NCI-H2081 treated with DMSO at 0.1 percent for 48 hours (cell line): ENCODE results near the gene KATNAL2.

Experiments
- DNase-seq: peaks from one replicate; lab custom pipeline; 2025; lab: John Stamatoyannopoulos, UW

Gene KATNAL2

DNA sequence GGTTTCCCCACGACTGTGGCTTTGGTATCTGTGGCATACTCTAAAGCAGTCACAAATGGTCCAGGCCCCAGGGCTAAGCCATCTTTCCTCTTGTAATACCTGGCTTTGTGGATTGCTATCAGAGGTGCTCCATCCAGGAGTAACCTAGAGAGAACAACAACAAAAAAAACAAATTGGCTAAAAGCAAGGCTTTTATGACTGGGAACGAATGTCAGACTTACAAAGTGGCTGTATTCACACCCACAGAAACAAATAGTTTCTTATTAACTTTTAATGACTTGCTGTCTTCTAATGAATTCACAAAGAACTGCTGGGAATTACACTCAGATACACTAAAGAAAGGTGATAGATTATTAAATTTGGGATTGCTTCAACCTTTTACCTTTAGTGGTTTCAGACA is 197.8 kb downstream of the KATNAL2 start:
- DNase-seq = no peak

GRCh38 chr18:47118981-47119380 is 201.6 kb downstream of the KATNAL2 start:
- no peak for DNase-seq

DNA sequence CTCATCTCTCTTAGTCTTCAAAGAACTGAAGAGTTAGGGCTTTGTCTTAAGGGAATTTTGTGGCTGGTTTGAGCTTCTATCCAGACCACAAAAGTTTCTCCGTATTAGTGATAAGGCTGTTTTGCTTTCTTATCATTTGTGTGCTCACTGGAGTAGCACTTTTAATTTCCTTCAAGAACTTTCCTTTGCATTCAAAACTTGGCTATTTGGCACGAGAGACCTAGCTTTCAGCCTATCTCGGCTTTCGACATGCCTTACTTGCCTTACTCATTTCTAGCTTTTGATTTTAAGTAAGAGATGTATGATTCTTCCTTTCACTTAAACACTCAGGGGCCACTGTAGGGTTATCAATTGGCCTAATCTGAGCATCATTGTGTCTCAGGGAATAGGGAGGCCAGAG is 203.0 kb downstream of the KATNAL2 start:
- DNase-seq = no peak

- DNase-seq = no peak
Observed at GRCh38 chr18:47121146-47121545, 203.7 kb downstream of the KATNAL2 start.

- DNase-seq = no peak
Observed at GRCh38 chr18:47141289-47141688, 223.9 kb downstream of the KATNAL2 start.

DNA sequence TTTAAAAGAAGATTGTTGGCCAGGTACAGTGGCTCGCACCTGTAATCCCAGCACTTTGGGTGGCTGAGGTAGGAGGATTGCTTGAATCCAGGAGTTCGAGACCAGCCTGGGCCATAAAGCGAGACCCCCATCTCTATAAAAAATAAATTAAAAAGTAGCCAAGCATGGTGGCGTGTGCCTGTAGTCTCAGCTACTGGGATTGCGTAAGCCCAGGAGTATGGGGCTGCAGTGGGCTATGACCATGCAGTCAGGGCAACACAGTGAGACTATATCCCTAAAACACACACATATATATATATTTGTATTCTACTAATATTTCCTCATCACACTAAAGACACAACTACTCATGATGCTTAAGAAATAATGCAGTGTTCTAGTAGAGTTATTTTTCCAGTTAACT is 225.8 kb downstream of the KATNAL2 start:
- DNase-seq = no peak

- DNase-seq = no peak
Observed at GRCh38 chr18:47143899-47144485, 226.6 kb downstream of the KATNAL2 start.

- no peak for DNase-seq
Observed at GRCh38 chr18:47146206-47146605, 228.8 kb downstream of the KATNAL2 start.

DNA sequence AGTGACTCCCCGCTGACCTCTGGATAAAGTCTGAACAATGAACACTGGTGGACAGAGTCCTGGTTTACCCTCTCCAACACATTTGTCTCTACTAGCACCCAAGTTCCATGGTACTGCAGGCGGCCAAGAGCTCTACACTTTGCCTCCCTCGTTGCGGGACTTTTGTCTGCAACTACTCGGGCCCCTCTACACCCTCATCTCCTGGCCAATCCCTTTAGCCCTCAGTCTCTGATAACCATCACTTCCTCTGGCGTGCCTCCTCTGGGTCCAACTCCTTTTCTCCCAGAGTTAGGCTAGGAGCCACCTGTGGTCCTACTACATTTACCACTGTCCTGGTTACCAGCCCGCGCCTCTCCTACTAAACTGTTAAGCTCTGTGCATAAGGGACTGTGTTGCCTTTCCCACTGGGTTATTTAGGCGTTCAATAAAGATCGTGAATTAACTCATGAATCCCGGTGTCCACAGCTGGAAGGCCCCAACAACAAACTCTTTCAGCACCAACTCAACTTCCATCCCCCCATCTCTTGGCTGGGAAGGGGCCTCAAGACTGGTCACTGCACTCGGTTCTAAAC is 232.1 kb downstream of the KATNAL2 start:
- DNase-seq = no peak

DNA sequence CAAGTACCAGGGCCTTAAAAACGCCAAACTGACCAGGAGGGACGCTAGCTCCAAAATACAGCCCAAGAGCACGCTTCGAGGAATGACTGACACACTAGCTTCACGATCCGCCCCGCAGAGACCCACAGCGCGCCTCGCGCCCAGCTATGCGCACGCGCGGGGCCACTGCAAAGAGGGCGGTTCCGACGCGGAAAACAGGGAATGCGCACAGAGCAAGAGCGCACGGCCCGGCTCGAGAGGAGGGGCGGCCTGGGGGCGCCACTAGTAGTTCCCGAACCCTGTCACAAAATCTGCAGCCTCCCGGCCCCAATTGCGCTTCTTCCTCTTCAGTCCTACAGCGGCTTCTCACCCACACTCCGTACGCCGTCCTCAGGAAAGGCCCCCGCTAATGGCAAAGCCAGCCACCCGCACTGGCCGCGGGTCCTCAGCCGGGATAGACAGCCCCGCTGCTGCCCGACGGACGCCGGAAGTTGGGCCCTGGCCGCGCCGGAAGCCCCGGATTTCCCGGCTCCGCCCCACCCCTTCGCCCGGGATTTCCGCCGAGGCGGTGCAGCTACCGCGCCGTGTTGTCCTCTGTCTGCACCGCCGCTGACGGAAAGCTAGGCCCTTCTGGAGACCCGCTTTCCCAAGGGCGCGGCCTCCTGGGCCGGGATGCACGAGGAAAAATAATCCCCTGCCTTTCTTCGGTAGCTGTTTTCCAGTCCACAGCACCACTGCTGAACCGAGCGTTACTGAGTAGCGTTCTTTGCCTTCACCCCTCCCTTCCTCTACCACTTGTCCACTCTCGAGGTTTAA is 232.8 kb downstream of the KATNAL2 start, which contains the start of gene HDHD2:
TSS of gene HDHD2 (minus strand) at position 472 of the 795 bp plus-strand sequence. CDS start 14,061 bp downstream, outside the sequence.
- DNase-seq = peak; percentile 21

GRCh38 chr18:47150824-47151366 is 233.5 kb downstream of the KATNAL2 start:
- DNase-seq = no peak

DNA sequence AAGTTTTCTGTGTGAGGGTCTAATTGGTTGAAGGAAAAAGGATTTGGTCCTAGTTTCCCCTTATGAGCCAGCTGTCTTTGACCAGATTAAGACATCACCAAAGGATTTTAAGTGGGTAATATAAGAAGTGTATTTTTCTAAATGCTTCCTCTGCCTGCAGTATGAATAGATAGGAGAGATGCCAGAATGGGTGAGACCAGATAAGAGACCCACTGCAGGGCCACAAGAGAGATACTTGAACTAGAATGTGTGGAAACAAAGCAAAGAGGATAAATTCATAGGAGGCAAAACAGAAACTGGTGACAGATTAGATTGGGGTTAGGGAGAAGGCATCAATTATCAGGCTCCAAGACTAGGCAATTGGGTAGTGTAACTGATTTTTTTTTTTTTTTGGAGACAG is 234.0 kb downstream of the KATNAL2 start:
- no peak for DNase-seq
